GM12891 (cell line): ENCODE data around the gene STRIP2.

ENCODE experiments used
- PAX5 ChIP-seq: IDR thresholded peaks from 2 replicates; pipeline ENCODE4 v1.6.1; 2011; ENCODE audit warnings: low read length, moderate library complexity, mild to moderate bottlenecking; ENCODE audit not compliant: insufficient read depth, severe bottlenecking
- POLR2A ChIP-seq: IDR thresholded peaks from 2 replicates; pipeline ENCODE4 v1.6.1; 2011; ENCODE audit warnings: low read depth, low read length, control low read depth
- POLR2AphosphoS5 ChIP-seq: IDR thresholded peaks from 2 replicates; pipeline ENCODE4 v1.6.1; 2011; ENCODE audit warnings: low read depth, low read length, control low read depth
- POU2F2 ChIP-seq: IDR thresholded peaks from 2 replicates; pipeline ENCODE4 v1.6.1; 2011; ENCODE audit warnings: low read depth, mild to moderate bottlenecking, control low read depth, low read length, moderate library complexity
- TAF1 ChIP-seq: IDR thresholded peaks from 2 replicates; pipeline ENCODE4 v1.6.1; 2011; ENCODE audit warnings: low read depth, low read length, control low read depth

DNA sequence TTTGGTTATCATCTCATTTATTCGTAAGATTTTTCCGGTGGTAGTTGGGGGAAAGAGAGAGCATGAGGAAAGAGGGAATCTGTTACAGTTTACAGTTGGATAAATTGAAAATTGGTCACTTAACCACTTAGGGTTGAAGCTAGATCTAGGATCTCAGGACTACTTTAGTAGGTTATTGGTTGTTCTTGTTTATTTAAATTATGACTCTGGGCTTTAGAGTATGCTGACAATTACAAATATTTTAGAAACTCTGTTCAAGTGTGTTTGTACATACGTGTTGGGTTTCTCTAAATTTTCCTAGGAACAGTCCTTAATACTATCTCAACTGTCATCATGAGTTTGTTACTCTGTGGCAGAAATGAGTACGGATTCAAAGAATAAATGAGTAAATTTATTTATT lies 48.6 kb upstream of the STRIP2 start:
- TF ChIP-seq POLR2A (no peak), POLR2AphosphoS5 (no peak), TAF1 (no peak), PAX5 (no peak), POU2F2 (no peak)
